Measurements from ENCODE around the gene CDH23. TPM values are rescaled to one million over a fixed set of nuclear protein-coding genes. Genes with fewer than 3 reads are reported as not detected.

Gene CDH23
- polyA plus RNA-seq, 2 of the 4 experiments (the other 2 are of a cell fraction), result 1.1 to 2.3 TPM

DNA sequence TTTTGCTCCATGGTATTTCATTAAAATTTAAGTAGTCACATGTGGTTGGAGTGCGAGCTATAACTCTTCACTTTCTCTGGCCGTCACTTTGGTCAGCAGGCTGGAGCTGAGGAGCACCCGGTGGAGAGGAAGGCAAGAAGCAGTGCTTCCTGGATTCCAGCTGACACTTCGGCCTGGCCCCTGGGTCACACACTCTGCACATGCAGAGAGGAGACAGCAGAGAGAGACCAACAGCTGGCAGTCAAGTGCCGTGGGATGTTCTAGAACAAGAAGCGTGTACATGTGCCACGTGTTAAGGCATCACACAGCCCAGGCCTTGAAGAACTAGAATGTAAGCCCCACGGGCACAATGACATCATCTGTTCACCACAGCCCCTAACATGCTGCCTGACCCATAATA lies 424.2 kb downstream of the CDH23 start:
- ATAC-seq (no peak), FAIRE-seq (no peak), DNase-seq (ENCODE audit: low read depth in 1 of 2, low spot score in 1 of 2) (no peak)
- ChIA-PET POLR2A (interaction anchor here (0.6 to 0.9 kb wide), 2 partner anchors 71 to 156 kb away, joined by 3 to 5 read pairs; no protein-coding TSS in a partner anchor), CTCF (interaction anchor here (2.8 to 10.6 kb wide), 2 partner anchors 8 to 76 kb away, joined by 21 to 101 read pairs; no protein-coding TSS in a partner anchor)
- no peak for TF ChIP-seq NFE2L2 (conservative IDR thresholded peaks at IDR 0.05; ENCODE audit: low read length)
- TF ChIP-seq EHMT2 (IDR thresholded peaks at IDR 0.05; ENCODE audit: low read depth), result no peak
- TF ChIP-seq RNF2 (IDR thresholded peaks at IDR 0.05; ENCODE audit: borderline replicate concordance, low read depth), result no peak
- TF ChIP-seq CHD4 (IDR thresholded peaks at IDR 0.05; ENCODE audit: borderline replicate concordance), result no peak
- no peak for TF ChIP-seq NPAS2 (CRISPR knock-in tag; IDR thresholded peaks at IDR 0.05; ENCODE audit: borderline replicate concordance)
- no peak for TF ChIP-seq EHF (CRISPR knock-in tag; IDR thresholded peaks at IDR 0.05)
- TF ChIP-seq MAZ (IDR thresholded peaks at IDR 0.05; ENCODE audit: borderline replicate concordance, low read depth, low read length), result no peak
- no peak for TF ChIP-seq FOSL2 (IDR thresholded peaks at IDR 0.05)
- no peak for TF ChIP-seq FOSL2 (CRISPR knock-in tag; IDR thresholded peaks at IDR 0.05)
- no peak for TF ChIP-seq HDAC2 (IDR thresholded peaks at IDR 0.05)
- TF ChIP-seq, protein P1, sequence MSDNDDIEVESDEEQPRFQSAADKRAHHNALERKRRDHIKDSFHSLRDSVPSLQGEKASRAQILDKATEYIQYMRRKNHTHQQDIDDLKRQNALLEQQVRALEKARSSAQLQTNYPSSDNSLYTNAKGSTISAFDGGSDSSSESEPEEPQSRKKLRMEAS (IDR thresholded peaks at IDR 0.05), result no peak
- WGBS (ENCODE audit: missing lambda C conversion rate), result 89% methylated on average over 8 of the region's 8 CpGs
- no peaks in the 10 kb centered on the region for H3K9me3 ChIP-seq
- no peak overlapping the region for H3K4me2 ChIP-seq
- no peak overlapping the region for H3K27ac ChIP-seq
- H3K4me3 ChIP-seq, result no peak overlapping the region
- H3K4me1 ChIP-seq, result no peaks in the 10 kb centered on the region

DNA sequence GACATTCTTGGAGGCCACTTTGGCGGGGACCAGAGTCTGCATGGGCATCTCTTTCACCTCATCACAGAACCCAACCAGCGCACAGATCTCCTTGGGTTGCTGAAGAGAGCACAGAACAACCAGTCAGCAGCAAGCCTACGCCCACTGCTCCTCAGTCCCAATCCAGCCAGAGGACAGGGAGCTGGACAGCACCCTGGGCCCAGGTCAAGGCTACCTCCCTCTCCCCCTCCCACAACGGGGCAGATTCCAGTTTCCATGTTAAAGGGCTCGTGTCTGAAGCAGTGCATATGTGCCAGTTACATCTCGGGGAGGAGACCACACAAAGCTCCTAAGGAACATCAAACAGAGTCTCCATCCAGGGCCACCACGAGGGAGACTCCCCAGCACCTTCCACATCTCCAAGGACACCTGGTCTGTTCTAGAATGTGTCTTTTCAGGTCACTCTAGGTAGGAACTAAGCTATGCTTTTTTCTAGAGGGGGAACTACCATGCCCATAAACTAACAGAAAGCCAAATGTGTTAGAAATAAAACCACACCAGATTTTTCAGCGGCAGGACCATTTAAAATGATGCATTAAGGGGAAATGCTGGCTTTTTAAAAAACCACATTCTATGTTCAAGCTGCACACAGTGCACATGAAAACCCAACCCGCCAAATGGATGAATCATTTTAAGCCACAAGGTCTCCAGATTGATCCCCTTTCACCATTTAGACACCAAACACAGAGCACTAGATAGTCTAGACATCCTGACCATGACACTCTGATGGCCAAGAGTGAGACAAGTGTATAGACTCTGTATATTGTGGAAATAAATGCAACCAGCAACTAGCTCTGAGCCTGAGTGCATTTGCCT lies 425.4 kb downstream of the CDH23 start:
- H3K9me3 ChIP-seq, result no peaks in the 10 kb centered on the region
- ATAC-seq, result no peak
- no peak overlapping the region for H3K27ac ChIP-seq
- WGBS (ENCODE audit: missing lambda C conversion rate), result 78% methylated on average over 9 of the region's 9 CpGs
- no peak for DNase-seq (ENCODE audit: low read depth in 1 of 2, low spot score in 1 of 2)
- CTCF ChIA-PET, result interaction anchor here (0.8 to 2.8 kb wide), 5 partner anchors 9 to 76 kb away, joined by 3 to 21 read pairs (median 5); partner anchors contain the start of gene VSIR
- no peak for TF ChIP-seq FOXS1 (CRISPR knock-in tag; IDR thresholded peaks at IDR 0.05)
- H3K4me1 ChIP-seq, result no peaks in the 10 kb centered on the region
- no peak overlapping the region for H3K4me3 ChIP-seq
- no peak for FAIRE-seq
- POLR2A ChIA-PET, result interaction anchor here (1.3 kb wide), 1 partner anchor 29 kb away, joined by 4 read pairs; the partner anchor contains the start of gene PSAP
- no peak overlapping the region for H3K4me2 ChIP-seq

DNA sequence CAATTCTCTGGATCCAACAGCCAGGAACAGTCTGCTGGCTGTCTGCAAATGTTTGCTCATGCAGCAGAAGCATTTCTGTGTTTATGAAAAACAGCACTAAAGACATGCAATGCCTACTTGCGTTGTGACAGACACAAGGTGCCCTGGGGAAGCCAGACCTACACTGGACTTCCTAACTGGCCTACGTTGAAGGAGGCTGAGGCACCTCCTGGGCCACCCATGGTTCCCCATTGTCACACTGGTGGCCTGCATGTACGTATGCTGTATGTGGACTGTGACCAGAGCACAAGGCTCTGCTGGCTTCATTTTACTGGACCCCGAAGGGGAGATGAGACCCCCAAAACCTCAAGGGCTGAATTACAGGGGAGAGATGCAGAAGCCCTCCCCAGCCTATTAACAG lies 426.6 kb downstream of the CDH23 start:
- CTCF ChIA-PET, result interaction anchor here (1.1 to 8.5 kb wide), 6 partner anchors 8 to 115 kb away, joined by 4 to 71 read pairs (median 11); no protein-coding TSS in a partner anchor
- POLR2A ChIA-PET, result no interaction called here
- no peak overlapping the region for H3K27ac ChIP-seq
- ATAC-seq (no peak), FAIRE-seq (no peak), DNase-seq (ENCODE audit: low read depth in 1 of 2, low spot score in 1 of 2) (no peak)
- TF ChIP-seq, protein P2, sequence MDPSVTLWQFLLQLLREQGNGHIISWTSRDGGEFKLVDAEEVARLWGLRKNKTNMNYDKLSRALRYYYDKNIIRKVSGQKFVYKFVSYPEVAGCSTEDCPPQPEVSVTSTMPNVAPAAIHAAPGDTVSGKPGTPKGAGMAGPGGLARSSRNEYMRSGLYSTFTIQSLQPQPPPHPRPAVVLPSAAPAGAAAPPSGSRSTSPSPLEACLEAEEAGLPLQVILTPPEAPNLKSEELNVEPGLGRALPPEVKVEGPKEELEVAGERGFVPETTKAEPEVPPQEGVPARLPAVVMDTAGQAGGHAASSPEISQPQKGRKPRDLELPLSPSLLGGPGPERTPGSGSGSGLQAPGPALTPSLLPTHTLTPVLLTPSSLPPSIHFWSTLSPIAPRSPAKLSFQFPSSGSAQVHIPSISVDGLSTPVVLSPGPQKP (IDR thresholded peaks at IDR 0.05; ENCODE audit: low read depth, low read length), result no peak
- TF ChIP-seq, protein P3, sequence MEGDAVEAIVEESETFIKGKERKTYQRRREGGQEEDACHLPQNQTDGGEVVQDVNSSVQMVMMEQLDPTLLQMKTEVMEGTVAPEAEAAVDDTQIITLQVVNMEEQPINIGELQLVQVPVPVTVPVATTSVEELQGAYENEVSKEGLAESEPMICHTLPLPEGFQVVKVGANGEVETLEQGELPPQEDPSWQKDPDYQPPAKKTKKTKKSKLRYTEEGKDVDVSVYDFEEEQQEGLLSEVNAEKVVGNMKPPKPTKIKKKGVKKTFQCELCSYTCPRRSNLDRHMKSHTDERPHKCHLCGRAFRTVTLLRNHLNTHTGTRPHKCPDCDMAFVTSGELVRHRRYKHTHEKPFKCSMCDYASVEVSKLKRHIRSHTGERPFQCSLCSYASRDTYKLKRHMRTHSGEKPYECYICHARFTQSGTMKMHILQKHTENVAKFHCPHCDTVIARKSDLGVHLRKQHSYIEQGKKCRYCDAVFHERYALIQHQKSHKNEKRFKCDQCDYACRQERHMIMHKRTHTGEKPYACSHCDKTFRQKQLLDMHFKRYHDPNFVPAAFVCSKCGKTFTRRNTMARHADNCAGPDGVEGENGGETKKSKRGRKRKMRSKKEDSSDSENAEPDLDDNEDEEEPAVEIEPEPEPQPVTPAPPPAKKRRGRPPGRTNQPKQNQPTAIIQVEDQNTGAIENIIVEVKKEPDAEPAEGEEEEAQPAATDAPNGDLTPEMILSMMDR (IDR thresholded peaks at IDR 0.05), result no peak
- no peak for TF ChIP-seq SMC3 (IDR thresholded peaks at IDR 0.05)
- no peak for TF ChIP-seq JUN (IDR thresholded peaks at IDR 0.05)
- no peak for TF ChIP-seq FOXS1 (CRISPR knock-in tag; IDR thresholded peaks at IDR 0.05)
- TF ChIP-seq HOXB5 (CRISPR knock-in tag; IDR thresholded peaks at IDR 0.05), result no peak
- TF ChIP-seq TP53 (CRISPR knock-in tag; IDR thresholded peaks at IDR 0.05), result no peak
- TF ChIP-seq RNF2 (IDR thresholded peaks at IDR 0.05; ENCODE audit: borderline replicate concordance, low read depth), result no peak
- no peak for TF ChIP-seq CBX8 (IDR thresholded peaks at IDR 0.05)
- TF ChIP-seq FOSL2 (IDR thresholded peaks at IDR 0.05), result no peak
- no peak for TF ChIP-seq FOSL2 (CRISPR knock-in tag; IDR thresholded peaks at IDR 0.05)
- WGBS (ENCODE audit: missing lambda C conversion rate), result 94% methylated on average over 4 of the region's 4 CpGs
- H3K4me1 ChIP-seq, result no peaks in the 10 kb centered on the region
- H3K4me2 ChIP-seq, result no peak overlapping the region
- H3K4me3 ChIP-seq, result no peak overlapping the region
- H3K9me3 ChIP-seq, result no peaks in the 10 kb centered on the region

Data from A549 (cell line).